ENCODE measurements around the gene CEACAM3.

Gene CEACAM3

DNA sequence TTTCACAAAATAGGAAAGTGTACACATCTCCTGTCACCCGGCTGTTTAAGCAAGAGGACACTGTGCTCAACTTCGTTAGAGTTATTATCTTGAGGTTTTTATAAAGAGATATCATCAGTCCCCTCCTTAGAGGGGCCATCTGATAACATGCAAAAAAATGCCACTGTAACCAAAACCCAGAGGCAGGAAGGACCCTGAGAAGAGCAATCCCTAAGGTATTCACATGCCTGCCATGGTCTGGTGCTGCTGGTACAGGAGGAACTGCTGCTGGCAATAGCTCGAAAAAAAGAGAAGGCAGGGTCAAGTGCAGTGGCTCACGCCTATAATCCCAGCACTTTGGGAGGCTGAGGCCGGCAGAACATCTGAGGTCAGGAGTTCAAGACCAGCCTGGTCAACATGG is 12.8 kb upstream of the CEACAM3 start:
- H3K9me3 ChIP-seq (ENCODE audit: low read length): no peaks in the 10 kb centered on the region
- no peak overlapping the region for H3K4me3 ChIP-seq (ENCODE audit: low read depth, low read length, poor library complexity, severe bottlenecking)
- H3K9me2 ChIP-seq (ENCODE audit: low read depth, low read length): no peaks in the 10 kb centered on the region
- no peak overlapping the region for H3K4me2 ChIP-seq (ENCODE audit: low read length)
- TF ChIP-seq, protein P1, sequence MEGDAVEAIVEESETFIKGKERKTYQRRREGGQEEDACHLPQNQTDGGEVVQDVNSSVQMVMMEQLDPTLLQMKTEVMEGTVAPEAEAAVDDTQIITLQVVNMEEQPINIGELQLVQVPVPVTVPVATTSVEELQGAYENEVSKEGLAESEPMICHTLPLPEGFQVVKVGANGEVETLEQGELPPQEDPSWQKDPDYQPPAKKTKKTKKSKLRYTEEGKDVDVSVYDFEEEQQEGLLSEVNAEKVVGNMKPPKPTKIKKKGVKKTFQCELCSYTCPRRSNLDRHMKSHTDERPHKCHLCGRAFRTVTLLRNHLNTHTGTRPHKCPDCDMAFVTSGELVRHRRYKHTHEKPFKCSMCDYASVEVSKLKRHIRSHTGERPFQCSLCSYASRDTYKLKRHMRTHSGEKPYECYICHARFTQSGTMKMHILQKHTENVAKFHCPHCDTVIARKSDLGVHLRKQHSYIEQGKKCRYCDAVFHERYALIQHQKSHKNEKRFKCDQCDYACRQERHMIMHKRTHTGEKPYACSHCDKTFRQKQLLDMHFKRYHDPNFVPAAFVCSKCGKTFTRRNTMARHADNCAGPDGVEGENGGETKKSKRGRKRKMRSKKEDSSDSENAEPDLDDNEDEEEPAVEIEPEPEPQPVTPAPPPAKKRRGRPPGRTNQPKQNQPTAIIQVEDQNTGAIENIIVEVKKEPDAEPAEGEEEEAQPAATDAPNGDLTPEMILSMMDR (IDR thresholded peaks at IDR 0.05; ENCODE audit: low read length): no peak
- TF ChIP-seq EZH2 (IDR thresholded peaks at IDR 0.05; ENCODE audit: borderline replicate concordance, low read length): no peak
- no peaks in the 10 kb centered on the region for H3K4me1 ChIP-seq (ENCODE audit: insufficient read depth, low read length, severe bottlenecking)
- H3K27me3 ChIP-seq (ENCODE audit: insufficient read depth, low read length): no peaks in the 10 kb centered on the region; the same call in 1 of the 2 replicates
- H4K20me1 ChIP-seq (ENCODE audit: insufficient read depth, low read length): no peaks in the 10 kb centered on the region
- H3K36me3 ChIP-seq (ENCODE audit: insufficient read depth, low read length): no peaks in the 10 kb centered on the region
- no peak overlapping the region for H3K27ac ChIP-seq (ENCODE audit: low read depth, low read length, poor library complexity, severe bottlenecking)
- no peak overlapping the region for H3K9ac ChIP-seq (ENCODE audit: low read length)
- no peaks in the 10 kb centered on the region for H3F3A ChIP-seq (ENCODE audit: insufficient read depth, low read length)
- no peak overlapping the region for H2AFZ ChIP-seq (ENCODE audit: low read length)
- no peaks in the 10 kb centered on the region for H3K79me2 ChIP-seq (ENCODE audit: insufficient read depth, low read length)

DNA sequence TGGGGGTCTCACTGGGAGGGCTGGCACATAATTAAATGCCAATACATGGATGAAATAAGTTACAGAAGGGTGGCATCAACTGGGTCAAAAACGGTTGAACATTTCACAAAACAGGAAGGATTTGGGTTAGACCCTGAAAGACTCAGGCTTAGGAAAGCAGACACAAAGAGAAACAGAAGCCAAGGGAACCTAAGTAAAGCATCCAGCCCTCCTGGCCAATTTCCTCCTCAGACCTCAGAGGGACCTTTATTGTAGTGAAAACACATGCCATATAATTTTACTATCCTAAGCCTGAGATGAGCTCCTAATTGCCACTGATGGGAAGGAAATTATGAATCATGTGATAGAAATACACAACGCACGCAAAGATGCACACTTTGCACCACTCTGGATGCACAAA is 12.1 kb upstream of the CEACAM3 start:
- Histone ChIP-seq H3F3A (ENCODE audit: insufficient read depth, low read length) (no peaks in the 10 kb centered on the region), H3K79me2 (ENCODE audit: insufficient read depth, low read length) (no peaks in the 10 kb centered on the region), H3K9me3 (ENCODE audit: low read length) (no peaks in the 10 kb centered on the region), H3K9me2 (ENCODE audit: low read depth, low read length) (no peaks in the 10 kb centered on the region), H3K27me3 (ENCODE audit: insufficient read depth, low read length) (no peaks in the 10 kb centered on the region; the same call in 1 of the 2 replicates), H3K27ac (ENCODE audit: low read depth, low read length, poor library complexity, severe bottlenecking) (no peak overlapping the region), H3K36me3 (ENCODE audit: insufficient read depth, low read length) (no peaks in the 10 kb centered on the region), H3K4me2 (ENCODE audit: low read length) (no peak overlapping the region), H3K4me1 (ENCODE audit: insufficient read depth, low read length, severe bottlenecking) (no peaks in the 10 kb centered on the region), H3K4me3 (ENCODE audit: low read depth, low read length, poor library complexity, severe bottlenecking) (no peak overlapping the region), H3K9ac (ENCODE audit: low read length) (no peak overlapping the region), H4K20me1 (ENCODE audit: insufficient read depth, low read length) (no peaks in the 10 kb centered on the region), H2AFZ (ENCODE audit: low read length) (no peak overlapping the region)
- TF ChIP-seq, protein P1 (IDR thresholded peaks at IDR 0.05; ENCODE audit: low read length): no peak
- no peak for TF ChIP-seq EZH2 (IDR thresholded peaks at IDR 0.05; ENCODE audit: borderline replicate concordance, low read length)

DNA sequence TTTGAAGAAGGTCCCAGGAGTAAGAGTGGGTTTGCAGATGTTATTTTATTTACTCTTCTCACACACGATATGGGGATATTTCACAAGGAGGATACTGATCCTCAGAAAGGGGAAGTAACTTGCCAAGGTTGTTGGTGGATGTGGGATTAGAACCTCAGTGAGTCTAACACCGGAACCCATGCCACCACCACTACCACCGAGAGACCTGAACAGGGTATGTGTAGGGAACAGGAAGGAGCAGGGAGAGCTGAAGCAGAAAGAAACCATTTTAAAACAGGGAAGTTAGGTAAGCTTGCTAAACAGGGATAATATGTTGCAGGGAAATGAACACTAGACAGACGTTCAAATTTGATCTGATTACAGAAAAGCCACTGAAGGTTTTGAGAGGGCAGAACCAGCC is 11.6 kb upstream of the CEACAM3 start:
- Histone ChIP-seq H3K4me1 (ENCODE audit: insufficient read depth, low read length, severe bottlenecking) (no peaks in the 10 kb centered on the region), H3K36me3 (ENCODE audit: insufficient read depth, low read length) (no peaks in the 10 kb centered on the region), H3K9me2 (ENCODE audit: low read depth, low read length) (no peaks in the 10 kb centered on the region), H2AFZ (ENCODE audit: low read length) (no peak overlapping the region), H3K4me3 (ENCODE audit: low read depth, low read length, poor library complexity, severe bottlenecking) (no peak overlapping the region), H3F3A (ENCODE audit: insufficient read depth, low read length) (no peaks in the 10 kb centered on the region), H3K27me3 (ENCODE audit: insufficient read depth, low read length) (no peaks in the 10 kb centered on the region; the same call in 1 of the 2 replicates), H4K20me1 (ENCODE audit: insufficient read depth, low read length) (no peaks in the 10 kb centered on the region), H3K9ac (ENCODE audit: low read length) (no peak overlapping the region), H3K27ac (ENCODE audit: low read depth, low read length, poor library complexity, severe bottlenecking) (no peak overlapping the region), H3K79me2 (ENCODE audit: insufficient read depth, low read length) (no peaks in the 10 kb centered on the region), H3K4me2 (ENCODE audit: low read length) (no peak overlapping the region), H3K9me3 (ENCODE audit: low read length) (no peaks in the 10 kb centered on the region)
- TF ChIP-seq, protein P1 (IDR thresholded peaks at IDR 0.05; ENCODE audit: low read length): no peak
- no peak for TF ChIP-seq EZH2 (IDR thresholded peaks at IDR 0.05; ENCODE audit: borderline replicate concordance, low read length)

Data from OCI-LY1 (cell line).